Measurements from ENCODE around the gene GART.
"Not testable (repeated sequence)": the region's sequence is repeated elsewhere in the genome, so short reads cannot be mapped to it uniquely, and the experiment has no call there.

GART gene

DNA sequence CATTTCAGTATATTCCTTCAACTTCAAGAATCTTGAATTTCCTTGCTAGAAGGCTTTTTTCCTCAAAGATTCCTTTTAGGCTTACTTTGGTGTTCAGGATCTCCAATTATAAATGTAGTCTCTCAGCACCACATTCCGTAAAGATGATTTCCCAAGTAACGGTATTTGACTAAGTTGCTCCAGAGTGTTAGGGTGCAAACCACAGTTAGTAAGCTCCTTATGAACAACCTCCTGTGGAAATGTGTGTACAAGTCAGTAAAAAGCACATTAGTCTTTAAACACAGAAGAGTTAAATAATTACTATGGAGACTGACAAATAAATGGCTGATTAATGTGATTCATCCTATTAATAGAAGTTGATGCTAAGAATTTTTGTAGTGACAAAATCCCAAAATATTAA, 36.3 kb upstream of the GART start:
- H3K4me3 ChIP-seq, result no peak overlapping the region
- no peak for DNase-seq (ENCODE audit: low spot score)
- TF ChIP-seq, protein P1, sequence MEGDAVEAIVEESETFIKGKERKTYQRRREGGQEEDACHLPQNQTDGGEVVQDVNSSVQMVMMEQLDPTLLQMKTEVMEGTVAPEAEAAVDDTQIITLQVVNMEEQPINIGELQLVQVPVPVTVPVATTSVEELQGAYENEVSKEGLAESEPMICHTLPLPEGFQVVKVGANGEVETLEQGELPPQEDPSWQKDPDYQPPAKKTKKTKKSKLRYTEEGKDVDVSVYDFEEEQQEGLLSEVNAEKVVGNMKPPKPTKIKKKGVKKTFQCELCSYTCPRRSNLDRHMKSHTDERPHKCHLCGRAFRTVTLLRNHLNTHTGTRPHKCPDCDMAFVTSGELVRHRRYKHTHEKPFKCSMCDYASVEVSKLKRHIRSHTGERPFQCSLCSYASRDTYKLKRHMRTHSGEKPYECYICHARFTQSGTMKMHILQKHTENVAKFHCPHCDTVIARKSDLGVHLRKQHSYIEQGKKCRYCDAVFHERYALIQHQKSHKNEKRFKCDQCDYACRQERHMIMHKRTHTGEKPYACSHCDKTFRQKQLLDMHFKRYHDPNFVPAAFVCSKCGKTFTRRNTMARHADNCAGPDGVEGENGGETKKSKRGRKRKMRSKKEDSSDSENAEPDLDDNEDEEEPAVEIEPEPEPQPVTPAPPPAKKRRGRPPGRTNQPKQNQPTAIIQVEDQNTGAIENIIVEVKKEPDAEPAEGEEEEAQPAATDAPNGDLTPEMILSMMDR (IDR thresholded peaks at IDR 0.05), result no peak
- H3K27ac ChIP-seq, result no peak overlapping the region

DNA sequence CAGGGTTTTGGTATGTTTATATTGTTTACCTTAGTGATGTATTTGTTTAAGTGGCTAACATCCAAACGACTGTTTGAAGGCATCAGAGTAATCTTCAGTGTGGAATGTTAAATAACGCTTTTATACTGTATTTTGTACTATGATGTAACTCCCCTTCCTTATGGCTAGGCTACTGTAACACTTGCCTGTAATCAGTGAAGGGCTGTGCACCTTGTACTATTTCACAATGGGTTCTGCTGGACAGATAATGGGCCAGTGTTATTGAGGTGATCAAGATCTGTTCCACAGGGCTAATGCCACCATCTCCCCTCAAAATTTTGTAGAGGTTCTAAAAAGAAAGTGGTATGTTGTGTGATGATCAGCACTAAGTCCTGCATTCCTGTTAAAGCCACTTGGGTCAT, 34.8 kb upstream of the GART start:
- not testable (repeated sequence) for DNase-seq (ENCODE audit: low spot score); H3K4me3 ChIP-seq; H3K27ac ChIP-seq

DNA sequence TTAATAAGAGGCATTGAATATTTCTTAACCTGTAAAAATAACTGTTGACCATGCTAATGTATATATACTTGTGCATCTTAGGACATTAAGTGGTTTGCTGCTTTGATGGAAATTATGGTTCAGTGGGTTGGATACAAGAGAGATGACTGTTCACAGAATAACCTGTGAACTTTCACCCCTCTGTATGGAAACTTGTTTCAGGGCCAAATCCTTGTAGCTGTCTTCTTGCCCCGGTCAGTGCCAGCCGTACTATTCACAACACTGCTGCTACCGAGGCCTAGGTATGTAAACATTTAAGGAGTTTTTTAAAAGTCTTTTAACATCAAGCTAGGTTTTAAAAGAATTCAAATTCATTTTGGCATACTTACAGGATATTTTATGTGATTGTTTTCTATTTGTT, 30.4 kb upstream of the GART start:
- DNase-seq (ENCODE audit: low spot score), result no peak
- Histone ChIP-seq H3K4me3 (no peak overlapping the region), H3K27ac (peak overlapping the region in 1 of 2 donors; percentile 42)
- TF ChIP-seq, protein P1 (IDR thresholded peaks at IDR 0.05), result no peak

DNA sequence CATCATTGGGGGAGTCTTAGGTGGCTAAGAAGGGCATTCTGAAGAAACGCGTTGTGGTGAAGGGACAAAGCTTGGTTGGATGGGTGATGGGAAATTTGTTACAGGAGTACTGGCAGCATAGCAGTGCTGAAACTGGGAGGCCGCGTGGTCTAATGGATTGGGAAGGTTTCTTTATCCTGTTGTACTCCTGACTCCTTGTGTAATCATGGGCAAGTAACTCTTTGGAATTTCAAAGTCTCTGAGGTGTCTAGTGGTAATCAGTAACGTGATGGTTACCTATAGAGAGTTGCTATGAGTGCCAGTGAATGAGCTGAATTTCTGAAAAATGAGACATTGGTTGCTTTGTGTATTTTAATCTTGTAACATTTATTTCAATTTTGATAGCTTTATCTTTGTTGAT, 28.1 kb upstream of the GART start:
- H3K4me3 ChIP-seq, result no peak overlapping the region
- H3K27ac ChIP-seq, result no peak overlapping the region
- DNase-seq (ENCODE audit: low spot score), result no peak
- TF ChIP-seq, protein P1 (IDR thresholded peaks at IDR 0.05), result no peak

DNA sequence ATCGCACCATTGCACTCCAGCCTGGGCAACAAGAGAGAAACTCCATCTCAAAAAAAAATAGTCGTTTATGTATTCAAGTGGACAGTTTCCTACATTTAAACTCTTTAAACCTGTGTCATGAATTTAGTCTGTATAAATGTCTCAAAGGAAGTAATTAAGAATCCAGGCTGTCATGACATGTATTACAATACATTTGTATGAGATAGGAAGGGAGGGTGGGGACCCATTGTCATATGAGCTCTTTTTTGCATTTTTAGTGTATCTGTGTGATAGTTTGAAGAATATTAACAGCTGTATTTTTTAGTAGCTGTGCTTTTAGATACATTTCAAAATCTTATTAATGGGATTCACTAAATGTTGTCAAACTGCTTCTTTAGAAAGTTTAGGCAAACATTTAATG, 26.5 kb upstream of the GART start:
- no peak for DNase-seq (ENCODE audit: low spot score)
- TF ChIP-seq, protein P1 (IDR thresholded peaks at IDR 0.05), result no peak
- Histone ChIP-seq H3K27ac (no peak overlapping the region), H3K4me3 (no peak overlapping the region)

DNA sequence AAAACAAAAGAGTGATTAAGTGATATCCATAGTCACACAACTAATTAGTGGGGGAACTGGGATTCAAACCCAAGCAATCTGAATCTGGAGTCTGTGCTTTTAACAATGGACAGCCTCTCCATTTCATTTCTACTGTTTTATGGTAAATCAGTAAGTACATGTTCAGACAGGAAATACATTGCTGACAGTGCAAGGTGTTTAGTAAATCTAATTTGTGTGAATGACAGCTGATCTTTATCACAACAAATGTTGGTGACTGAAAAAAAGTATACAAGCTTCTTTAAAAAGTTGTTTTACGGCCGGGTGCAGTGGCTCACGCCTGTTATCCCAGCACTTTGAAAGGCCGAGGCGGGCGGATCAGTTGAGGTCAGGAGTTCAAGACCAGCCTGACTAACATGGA, 26.0 kb upstream of the GART start:
- no peak for DNase-seq (ENCODE audit: low spot score)
- no peak overlapping the region for H3K27ac ChIP-seq
- TF ChIP-seq, protein P1 (IDR thresholded peaks at IDR 0.05), result no peak
- H3K4me3 ChIP-seq, result no peak overlapping the region

DNA sequence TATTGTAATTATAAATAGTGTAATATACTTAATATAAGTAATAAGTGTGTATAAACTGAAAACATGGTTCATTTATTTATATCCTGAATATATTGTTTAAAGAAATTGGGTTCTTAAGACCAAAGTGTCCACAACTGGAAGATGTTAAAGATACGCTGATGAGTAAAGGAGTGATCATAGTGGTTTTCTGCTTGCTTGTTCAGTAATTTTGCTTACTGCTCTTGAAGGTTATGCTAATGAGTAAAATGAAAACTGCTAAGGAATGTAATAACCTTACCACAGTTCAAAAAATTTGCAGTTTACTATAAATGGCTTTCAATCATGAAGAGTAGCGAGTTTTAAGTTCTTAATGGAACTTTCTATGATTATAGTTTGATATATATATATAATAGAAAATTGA, 24.6 kb upstream of the GART start:
- Histone ChIP-seq H3K4me3 (no peak overlapping the region), H3K27ac (no peak overlapping the region)
- TF ChIP-seq, protein P1 (IDR thresholded peaks at IDR 0.05), result no peak
- DNase-seq (ENCODE audit: low spot score), result no peak

DNA sequence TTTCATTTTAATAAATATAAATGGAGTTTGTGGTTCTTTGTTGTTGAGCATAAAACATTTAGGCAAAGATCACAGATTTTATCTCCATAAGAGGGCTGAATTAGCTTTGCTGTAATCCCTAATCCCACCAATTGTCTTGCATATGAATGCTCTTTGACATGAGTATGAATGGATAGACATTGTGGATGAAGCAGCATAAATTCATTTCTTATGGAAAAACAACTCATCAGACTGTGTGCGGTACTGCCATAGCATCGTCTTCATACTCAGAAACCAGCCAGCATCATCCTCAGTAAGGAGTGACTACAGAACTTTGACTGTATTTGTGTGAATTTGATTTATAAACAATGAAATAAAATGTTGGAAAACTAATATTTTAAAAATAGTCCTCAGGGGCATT, 20.5 kb upstream of the GART start:
- TF ChIP-seq, protein P1 (IDR thresholded peaks at IDR 0.05), result no peak
- Histone ChIP-seq H3K4me3 (no peak overlapping the region), H3K27ac (no peak overlapping the region)
- DNase-seq (ENCODE audit: low spot score), result no peak
